Gastroesophageal sphincter (tissue), 4 donors: ENCODE data around the gene DOK5. TPM values are rescaled to one million over a fixed set of nuclear protein-coding genes. Genes with fewer than 3 reads are reported as not detected.

ENCODE experiments used
- ATAC-seq: fragments of 150-250 bp; one replicate; pipeline ENCODE4 v1.9.1; 2016; ENCODE audit warnings: mild to moderate bottlenecking, moderate library complexity
- H3K27ac ChIP-seq, 4 donors: fragments of 200-600 bp; sonication (generic) in 3 of 4; 1 replicate in 3 of 4; 2 replicates in 1 of 4; pipeline ENCODE4 v1.5.1; 2016 to 2019
- H3K27me3 ChIP-seq: fragments of 200-600 bp; sonication (generic); one replicate; pipeline ENCODE4 v1.5.1; 2019
- H3K36me3 ChIP-seq, 2 donors: fragments of 200-600 bp; sonication (generic); one replicate each; pipeline ENCODE4 v1.5.1; 2019; ENCODE audit warnings: control low read depth in 1 of 2
- H3K4me1 ChIP-seq, 3 donors: fragments of 200-600 bp; sonication (generic); 1 replicate in 2 of 3; 2 replicates in 1 of 3; pipeline ENCODE4 v1.5.1; 2016 to 2019; ENCODE audit warnings: control low read depth in 2 of 3
- H3K4me3 ChIP-seq, 2 donors: fragments of 200-600 bp; sonication (generic); one replicate each; pipeline ENCODE4 v1.5.1; 2019; ENCODE audit warnings: mild to moderate bottlenecking in 1 of 2, moderate library complexity in 1 of 2
- H3K9me3 ChIP-seq, 3 donors: fragments of 200-600 bp; sonication (generic); one replicate each; pipeline ENCODE4 v1.5.1; 2017 to 2019; ENCODE audit warnings: control low read depth in 2 of 3
- CTCF ChIP-seq, 4 experiments: fragments of 200-600 bp in 2 of 4; fragments of 450-650 bp in 2 of 4; sonication (generic) in 1 of 4; IDR thresholded peaks; one replicate each; pipeline ENCODE4 v1.5.1; 2017 to 2019; ENCODE audit warnings: antibody characterized with exemption in 4 of 4, mild to moderate bottlenecking in 2 of 4, moderate library complexity in 2 of 4
- EP300 ChIP-seq: sonication (generic); formaldehyde crosslinking; IDR thresholded peaks from one replicate; pipeline ENCODE4 v1.6.1; 2017; ENCODE audit warnings: antibody characterized with exemption, mild to moderate bottlenecking
- POLR2A ChIP-seq, 2 donors: fragments of 450-650 bp; IDR thresholded peaks; one replicate each; pipeline ENCODE4 v1.6.1; 2017; ENCODE audit warnings: antibody characterized with exemption in 2 of 2, mild to moderate bottlenecking in 2 of 2, moderate library complexity in 1 of 2
- POLR2AphosphoS5 ChIP-seq: sonication (generic); formaldehyde crosslinking; IDR thresholded peaks from one replicate; pipeline ENCODE4 v1.6.1; 2017; ENCODE audit warnings: antibody characterized with exemption
- WGBS, 2 donors: methylation state at CpG; one replicate each; pipeline ENCODE4 v1.1.5; 2018; ENCODE audit warnings: low coverage in 1 of 2; 5-methylcytosine and 5-hydroxymethylcytosine counted together
- total RNA-seq, 4 donors: library from RNA; depleted of rRNA; stranded (reverse); fragments of >200 nt; gene quantifications; one replicate each; pipeline ENCODE4 v1.1.0, GENCODE V29; 2016

The DOK5 gene
- total RNA-seq, 4 donors from 2014 or later, result 0.62 to 2.7 (median 1.4) TPM

GRCh38 chr20:54535746-54536145 is 60.4 kb downstream of the DOK5 start:
- Histone ChIP-seq H3K9me3 (peaks cover 0 to 13% (median 0%) of the 10 kb centered on the region in 3 donors), H3K4me3 (no peak overlapping the region), H3K27me3 (no peaks in the 10 kb centered on the region), H3K27ac (no peak overlapping the region), H3K36me3 (no peaks in the 10 kb centered on the region), H3K4me1 (no peaks in the 10 kb centered on the region)
- ATAC-seq, result no peak
- no peak for TF ChIP-seq CTCF (IDR thresholded peaks at IDR 0.05)
- TF ChIP-seq POLR2A (IDR thresholded peaks at IDR 0.05), result no peak

GRCh38 chr20:54539521-54540046 is 64.2 kb downstream of the DOK5 start:
- no peak overlapping the region for H3K4me3 ChIP-seq
- 77 to 86% methylated on average over 6 of the region's 7 CpGs for whole genome bisulfite sequencing, 2 donors
- no peak for ATAC-seq
- no peak for TF ChIP-seq CTCF (IDR thresholded peaks at IDR 0.05)
- TF ChIP-seq POLR2AphosphoS5, result no peak
- no peak for TF ChIP-seq POLR2A (IDR thresholded peaks at IDR 0.05)
- no peak for TF ChIP-seq EP300
- no peaks in the 10 kb centered on the region for H3K4me1 ChIP-seq
- H3K36me3 ChIP-seq, result no peaks in the 10 kb centered on the region
- H3K27ac ChIP-seq, result no peak overlapping the region
- peaks cover 0 to 13% (median 0%) of the 10 kb centered on the region in 3 donors for H3K9me3 ChIP-seq
- no peaks in the 10 kb centered on the region for H3K27me3 ChIP-seq

DNA sequence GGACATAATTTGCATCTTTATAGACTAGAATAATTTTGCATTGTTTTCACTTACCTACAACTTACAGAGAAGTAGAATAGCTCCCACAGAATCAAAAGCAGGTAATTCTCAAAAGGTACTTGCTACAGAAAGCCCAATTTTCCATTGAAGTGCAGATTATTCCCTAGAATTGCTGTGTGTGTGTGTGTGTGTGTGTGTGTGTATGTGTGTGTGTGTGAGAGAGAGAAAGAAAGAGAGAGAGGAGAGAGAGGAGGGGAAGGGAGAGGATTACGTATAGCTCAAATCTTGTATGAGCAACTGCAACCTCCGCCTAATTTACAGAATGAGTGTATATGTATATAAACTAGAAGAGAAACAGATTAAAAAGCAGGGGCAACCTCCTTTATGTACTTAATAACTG is 68.0 kb downstream of the DOK5 start:
- TF ChIP-seq CTCF (IDR thresholded peaks at IDR 0.05), result no peak
- TF ChIP-seq POLR2A (IDR thresholded peaks at IDR 0.05), result no peak
- no peak for TF ChIP-seq POLR2AphosphoS5
- TF ChIP-seq EP300, result no peak
- Histone ChIP-seq H3K4me3 (no peak overlapping the region), H3K4me1 (no peaks in the 10 kb centered on the region), H3K9me3 (peaks cover 0 to 11% (median 0%) of the 10 kb centered on the region in 3 donors), H3K36me3 (no peaks in the 10 kb centered on the region), H3K27ac (no peak overlapping the region), H3K27me3 (no peaks in the 10 kb centered on the region)
- no peak for ATAC-seq
- WGBS, 2 donors, result 83 to 90% methylated on average over 2 of the region's 2 CpGs

GRCh38 chr20:54545676-54546358 is 70.4 kb downstream of the DOK5 start:
- no peak for ATAC-seq
- Histone ChIP-seq H3K27me3 (no peaks in the 10 kb centered on the region), H3K4me3 (no peak overlapping the region), H3K36me3 (no peaks in the 10 kb centered on the region), H3K27ac (no peak overlapping the region), H3K9me3 (no peaks in the 10 kb centered on the region), H3K4me1 (no peaks in the 10 kb centered on the region)
- 69 to 70% methylated on average over 4 of the region's 4 CpGs for WGBS, 2 donors
- TF ChIP-seq POLR2A (IDR thresholded peaks at IDR 0.05), result no peak
- no peak for TF ChIP-seq POLR2AphosphoS5
- no peak for TF ChIP-seq EP300
- TF ChIP-seq CTCF (IDR thresholded peaks at IDR 0.05), result no peak

DNA sequence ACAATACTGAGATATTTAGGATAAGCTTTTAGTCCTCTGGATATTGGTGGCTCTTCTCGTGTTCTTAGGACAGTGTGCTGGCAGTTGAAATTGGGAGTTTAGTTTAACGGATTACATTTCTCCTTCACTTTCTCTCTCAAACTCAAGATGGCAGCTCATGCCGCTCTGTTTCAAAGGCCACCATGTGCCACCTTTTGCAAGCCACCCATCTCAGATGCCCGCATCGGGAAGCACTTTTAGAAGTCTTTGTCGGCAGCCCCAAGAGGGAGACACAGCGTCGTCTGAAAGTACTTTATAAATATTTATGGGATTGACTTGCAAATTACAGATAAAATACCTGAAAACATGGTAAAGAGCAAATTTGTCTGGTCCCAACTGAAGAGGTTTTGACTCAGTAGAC is 73.5 kb downstream of the DOK5 start:
- no peak overlapping the region for H3K4me3 ChIP-seq
- H3K4me1 ChIP-seq, result no peaks in the 10 kb centered on the region
- H3K27ac ChIP-seq, result no peak overlapping the region
- H3K27me3 ChIP-seq, result no peaks in the 10 kb centered on the region
- no peaks in the 10 kb centered on the region for H3K9me3 ChIP-seq
- 79 to 92% methylated on average over 6 to 7 of the region's 8 CpGs for WGBS, 2 donors
- ATAC-seq, result no peak
- TF ChIP-seq EP300 (no peak), POLR2A (IDR thresholded peaks at IDR 0.05) (no peak), CTCF (IDR thresholded peaks at IDR 0.05) (no peak), POLR2AphosphoS5 (no peak)
- H3K36me3 ChIP-seq, result no peaks in the 10 kb centered on the region
